GM18498 (cell line): ENCODE measurements around the gene SCAI.
"Not testable (repeated sequence)": the region's sequence is repeated elsewhere in the genome, so short reads cannot be mapped to it uniquely, and the experiment has no call there.

Experiments
- ATAC-seq: cut with Tn5 transposase; IDR thresholded peaks from one replicate; pipeline ENCODE4 v1.9.1; 2021; ENCODE audit warnings: mild to moderate bottlenecking, moderate library complexity; ENCODE audit not compliant: unreplicated experiment

SCAI gene

DNA sequence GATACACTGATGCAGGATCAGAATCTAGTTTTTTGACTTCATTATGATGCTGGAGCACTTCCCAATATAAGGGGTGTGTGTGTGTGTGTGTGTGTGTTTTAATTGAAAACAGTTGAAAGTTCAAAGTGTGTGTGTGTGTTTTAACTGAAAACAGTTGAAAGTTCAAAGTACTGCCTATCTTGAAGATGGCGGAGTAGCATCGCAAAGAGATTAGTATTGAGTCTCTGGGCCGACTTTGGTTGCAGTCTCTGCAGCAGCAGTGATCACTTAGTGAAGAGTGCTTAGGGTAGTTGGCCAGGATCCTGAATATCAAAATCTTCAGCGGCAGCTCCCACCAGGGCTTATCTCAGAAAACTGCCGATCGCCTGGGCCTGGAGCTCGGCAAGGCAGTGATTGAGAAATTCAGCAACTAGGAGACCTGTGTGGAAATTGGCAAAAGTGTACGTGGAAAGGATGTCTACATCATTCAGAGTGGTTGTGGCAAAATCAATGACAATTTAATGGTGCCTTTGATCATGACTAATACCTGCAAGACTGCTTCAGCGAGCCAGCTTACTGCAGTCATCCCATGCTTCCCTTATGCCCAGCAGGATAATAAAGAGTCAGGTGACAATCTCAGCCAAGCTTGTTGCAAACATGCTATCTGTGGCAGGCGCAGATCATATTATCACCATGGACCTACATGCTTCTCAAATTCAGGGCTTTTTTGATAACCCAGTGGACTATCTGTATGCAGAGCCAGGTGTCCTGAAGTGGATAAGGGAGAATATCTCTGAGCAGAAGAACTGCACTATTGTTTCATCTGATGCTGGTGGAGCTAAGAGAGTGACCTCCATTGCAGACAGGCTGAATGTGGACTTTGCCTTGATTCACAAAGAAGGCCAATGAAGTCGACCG, 7.3 kb upstream of the SCAI start:
- ATAC-seq, result no peak

DNA sequence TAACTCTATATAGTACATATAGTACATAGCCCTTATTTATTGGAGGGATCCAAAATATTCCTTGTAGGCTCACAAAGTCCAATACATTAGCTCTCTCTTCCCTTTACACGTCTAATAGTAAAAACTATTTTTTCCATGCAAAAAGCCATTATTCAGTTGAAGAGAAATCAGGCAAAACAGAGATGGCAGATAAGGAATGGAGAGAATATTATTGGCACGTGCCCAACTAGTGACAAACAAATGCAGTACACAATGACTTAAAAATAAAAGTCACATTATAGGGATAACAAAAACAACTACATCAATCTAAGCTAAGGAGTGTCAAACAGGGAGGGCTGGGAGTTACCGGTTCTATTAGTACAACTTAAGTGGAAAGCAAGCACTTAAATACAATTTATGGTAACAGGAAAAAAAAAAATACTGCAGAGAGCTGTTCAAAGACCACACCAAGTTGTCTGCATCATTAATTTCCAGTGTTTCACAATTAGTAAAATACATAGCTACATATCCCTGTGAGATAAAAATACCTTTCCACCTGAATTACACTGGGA, 4.1 kb upstream of the SCAI start:
- no peak for ATAC-seq

DNA sequence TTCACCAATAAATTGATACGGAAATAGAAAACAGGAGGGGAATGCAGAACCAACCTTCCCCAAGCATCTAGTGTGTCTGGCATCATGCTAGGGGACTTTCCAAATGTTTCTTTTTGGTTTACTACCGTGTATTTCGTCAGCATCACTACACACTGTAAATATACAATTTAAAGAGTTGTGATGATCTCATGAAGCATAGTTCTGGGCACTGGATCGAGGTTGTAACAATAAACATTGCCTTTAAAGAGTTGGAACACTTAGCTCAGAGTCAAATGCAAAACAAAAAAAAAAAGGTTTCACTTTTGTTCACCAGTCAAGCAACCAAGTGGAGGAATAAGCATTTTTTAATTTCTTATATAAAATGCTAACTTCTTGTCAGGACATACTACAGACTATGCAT, 2.9 kb upstream of the SCAI start:
- ATAC-seq, result no peak

DNA sequence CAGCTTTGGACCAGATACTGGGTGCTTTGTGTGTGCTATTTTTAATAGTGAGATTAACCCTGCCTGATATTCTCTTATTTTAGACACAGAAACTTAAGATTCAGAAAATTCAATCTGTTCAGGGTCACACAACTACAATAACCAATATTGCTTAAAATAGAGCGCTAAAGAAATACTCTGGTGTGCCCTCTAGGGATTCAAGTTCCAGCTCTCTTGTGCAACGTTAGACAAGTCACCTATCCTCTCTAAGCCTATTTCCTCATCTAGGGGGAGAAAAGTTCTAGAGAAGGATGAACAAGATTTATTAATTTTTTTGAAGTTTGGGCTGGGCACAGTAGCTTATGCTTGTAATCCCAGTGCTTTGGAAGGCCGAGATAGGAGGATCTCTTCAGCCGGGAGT, 2.1 kb upstream of the SCAI start:
- ATAC-seq, result no peak

DNA sequence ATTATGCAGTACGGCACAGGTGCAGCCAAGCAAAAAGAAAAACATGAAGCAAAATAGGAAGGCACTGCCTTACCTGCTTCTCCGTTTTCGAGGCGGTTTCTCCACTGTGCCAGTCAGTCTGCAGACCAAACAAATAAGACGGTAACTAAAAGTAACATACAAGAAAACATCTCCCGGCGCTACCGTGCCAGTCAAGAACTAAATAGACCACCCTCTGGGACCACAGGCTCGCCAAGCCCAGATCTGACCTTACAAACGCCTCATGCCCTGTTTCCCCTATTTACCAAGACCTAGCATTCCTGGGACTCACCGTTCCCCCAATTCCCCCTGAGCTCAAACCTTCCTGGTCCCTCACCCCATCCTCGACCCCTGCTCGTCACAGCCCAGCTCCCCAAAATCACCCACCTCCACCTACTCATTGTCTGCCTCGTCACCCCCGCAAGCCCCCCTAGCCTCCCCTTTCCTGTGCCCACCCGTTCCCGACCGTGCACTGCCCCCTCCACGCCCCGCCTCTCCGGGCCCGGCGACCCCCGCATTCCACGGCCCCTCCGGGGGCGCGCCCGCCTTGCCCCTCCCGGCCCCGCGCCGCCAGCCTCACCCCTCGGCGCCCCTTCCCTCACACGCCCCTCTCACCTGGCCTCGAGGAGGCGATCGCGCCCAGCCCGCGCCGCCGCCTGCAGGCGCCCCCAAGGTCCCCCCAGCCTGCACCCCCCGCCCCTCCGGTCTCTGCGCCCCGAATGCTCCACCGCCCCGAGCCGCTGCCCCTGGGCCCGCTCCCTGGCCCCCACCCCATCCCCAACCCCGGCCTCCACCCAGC, 560 bp downstream of the SCAI start:
- no peak for ATAC-seq

DNA sequence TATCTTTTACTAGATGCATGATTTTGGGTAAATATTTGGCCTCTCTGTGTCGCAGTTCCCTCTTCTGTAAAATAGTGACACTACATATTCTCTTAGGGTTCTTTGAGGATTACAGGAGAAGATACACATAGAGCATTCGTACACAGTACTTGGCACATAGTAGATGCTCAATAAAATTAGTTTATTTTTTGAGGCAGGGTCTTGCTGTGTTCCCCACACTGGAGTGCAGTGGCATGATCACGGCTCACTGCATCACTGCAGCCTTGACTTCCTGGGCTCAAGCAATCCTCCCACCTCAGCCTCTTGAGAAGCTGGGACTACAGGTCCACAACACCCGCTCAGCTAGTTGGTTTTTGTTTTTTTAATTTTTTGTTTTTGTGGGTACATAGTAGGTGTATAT, 1.6 kb downstream of the SCAI start:
- no peak for ATAC-seq

DNA sequence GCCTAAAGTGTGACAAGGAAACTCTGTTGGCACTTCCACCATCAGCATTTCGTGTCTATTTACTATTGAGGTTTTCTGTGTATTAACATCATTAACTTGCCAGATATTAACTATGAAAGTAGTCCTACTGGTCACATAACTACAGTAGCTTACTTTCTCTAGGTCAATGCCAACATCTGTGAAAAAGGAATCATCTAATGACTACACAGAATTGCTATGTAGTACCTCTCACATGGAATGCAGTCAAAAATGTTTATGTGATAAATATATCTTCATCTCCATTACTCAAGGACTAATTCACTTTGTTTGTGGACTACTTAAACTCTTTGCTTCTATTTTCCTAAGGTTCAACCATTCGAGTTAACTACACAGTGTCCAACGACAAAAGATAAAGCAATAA, 2.1 kb downstream of the SCAI start:
- no peak for ATAC-seq

DNA sequence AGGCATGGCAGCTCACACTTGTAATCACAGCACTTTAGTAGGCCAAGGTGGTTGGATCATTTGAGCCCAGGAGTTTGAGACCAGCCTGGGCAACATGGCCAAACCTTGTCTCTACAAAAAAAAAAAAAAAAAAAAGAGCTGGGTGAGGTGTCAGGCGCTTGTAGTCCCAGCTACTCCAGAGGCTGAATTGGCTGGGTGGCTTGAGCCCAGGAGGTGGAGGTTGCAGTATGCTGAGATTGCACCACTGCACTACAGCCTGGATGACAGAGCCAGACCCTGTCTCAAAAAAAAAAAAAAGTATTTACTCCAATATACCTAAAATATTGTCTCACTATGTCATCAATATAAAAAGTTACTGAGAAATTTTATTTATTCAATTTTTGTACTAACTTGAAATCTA, 2.8 kb downstream of the SCAI start:
- ATAC-seq, result no peak

DNA sequence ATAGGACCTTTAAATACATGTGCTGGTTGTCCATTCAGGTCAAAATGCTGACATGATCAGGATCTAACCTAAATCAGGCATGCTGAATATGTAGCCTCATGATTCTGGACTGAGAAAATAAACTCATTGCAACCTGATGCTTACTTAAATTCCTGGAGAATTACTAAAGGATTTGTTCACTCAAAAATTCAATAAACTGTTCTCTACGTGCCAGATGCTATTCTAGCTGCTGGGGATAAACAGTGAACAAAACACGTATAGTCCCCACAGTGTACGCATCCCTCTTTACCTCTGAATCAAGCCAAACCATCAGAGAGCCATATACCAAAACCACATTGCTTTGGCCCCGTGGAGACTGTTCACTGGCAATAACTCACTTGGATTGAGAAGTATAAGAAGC, 6.1 kb downstream of the SCAI start:
- no peak for ATAC-seq

DNA sequence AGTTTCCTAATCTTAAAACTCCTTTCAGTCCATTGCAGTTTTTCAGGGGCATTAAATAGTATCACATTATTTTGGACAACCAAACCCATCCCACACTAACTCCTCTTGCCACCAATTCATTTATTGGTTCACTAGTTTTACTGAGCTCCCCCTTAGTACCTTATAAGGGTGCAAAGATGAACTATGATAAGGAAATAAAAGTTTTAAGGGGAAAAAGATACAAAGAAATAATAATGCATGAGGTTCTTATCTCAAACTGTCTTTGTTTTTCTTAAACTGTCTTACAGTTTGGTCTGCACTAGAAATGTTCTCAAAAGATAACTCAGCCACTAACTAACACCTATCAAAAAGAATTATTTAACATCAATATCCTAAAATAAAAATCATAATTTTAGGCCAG, 8.4 kb downstream of the SCAI start:
- ATAC-seq, result no peak

DNA sequence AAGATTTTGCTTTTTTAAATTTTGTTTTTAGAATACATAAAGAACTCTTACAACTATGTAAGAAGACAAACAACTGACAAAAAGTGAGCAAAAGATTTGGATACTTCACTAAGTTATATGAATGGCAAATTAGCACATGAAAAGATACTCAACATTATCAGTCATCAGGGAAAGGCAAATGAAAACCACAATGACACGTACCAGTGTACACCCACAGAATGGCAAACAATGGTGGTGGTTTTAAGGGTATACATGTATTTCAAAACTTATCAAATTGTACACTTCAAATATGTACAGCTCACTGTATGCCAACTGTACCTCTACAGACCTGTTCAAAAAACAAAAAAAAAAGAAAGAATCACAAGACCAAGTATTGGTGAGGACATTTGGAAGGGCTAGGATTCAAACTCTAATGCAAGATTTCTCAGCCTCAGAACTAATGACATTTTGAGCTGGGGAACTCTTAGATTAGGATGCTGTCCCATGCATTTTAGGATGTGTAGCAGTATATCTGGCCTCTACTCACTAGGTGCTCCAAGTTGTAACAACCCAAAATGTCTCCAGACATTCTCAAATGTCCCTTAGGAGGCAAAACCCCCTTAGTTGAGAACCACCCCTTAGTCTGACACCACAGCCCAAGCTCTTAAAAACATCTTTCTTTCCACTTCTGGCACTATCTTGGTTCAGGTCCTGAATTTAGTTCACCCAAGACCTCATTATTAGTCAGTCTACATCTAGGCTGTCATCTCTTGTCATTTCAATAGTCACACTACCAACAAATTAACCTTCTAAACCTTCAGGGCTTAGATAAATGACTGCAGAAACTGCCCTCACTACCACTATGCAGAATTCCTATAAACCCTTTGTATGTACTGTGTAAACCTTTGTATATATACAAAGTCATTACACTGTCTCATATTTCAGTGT, 9.7 kb downstream of the SCAI start:
- ATAC-seq, result no peak

DNA sequence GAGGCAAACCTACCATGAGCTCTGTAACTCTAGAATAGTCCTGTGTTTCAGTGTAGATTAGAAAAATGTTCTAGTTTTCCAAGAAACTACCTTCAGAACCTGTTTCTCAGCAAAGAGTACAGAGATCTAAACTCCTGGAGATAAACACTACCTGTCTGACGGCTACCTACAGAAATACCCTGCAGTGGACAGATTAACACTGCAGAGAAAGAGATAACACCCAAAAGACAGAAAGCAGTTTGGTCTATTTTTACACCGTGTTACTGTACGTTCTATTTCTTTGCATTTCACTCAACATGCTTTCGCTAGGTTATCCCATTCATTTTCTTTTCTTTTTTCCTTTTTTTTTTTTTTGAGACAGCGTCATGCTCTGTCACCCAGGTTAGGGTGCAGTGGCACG, 11.6 kb downstream of the SCAI start:
- ATAC-seq, result no peak

DNA sequence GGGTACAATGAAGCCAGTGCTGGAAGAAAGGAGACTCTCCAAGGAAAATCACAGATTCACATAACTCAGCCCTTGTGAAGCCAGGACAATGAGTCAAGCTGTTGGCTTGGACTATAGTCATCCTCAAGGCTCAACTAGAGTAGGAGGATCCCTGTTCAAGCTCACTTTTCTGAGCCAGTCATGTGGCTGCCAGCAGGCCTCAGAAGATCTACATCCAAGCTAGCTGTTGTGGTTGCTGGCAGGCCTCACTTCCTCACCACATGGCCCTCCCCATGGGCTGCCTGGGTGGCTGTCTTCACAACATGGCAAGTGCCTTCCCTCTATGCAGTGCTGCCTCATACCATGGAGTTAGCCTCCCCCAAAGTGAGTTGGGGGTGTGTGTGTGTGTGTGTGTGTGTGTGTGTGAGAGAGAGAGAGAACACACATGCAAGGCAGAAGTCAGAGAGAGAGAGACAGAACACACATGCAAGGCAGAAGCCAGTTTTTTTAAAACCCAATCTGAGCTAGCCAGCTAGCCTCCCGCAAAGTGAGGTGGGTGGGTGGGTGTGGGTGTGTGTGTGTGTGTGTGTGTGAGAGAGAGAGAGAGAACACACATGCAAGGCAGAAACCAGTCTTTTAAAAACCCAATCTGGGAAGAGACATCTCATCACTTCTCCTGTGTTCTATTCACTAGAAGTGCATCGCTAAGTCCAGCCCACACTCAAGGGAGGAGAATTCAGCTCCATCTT, 17.1 kb downstream of the SCAI start:
- ATAC-seq, result peak; percentile 97

DNA sequence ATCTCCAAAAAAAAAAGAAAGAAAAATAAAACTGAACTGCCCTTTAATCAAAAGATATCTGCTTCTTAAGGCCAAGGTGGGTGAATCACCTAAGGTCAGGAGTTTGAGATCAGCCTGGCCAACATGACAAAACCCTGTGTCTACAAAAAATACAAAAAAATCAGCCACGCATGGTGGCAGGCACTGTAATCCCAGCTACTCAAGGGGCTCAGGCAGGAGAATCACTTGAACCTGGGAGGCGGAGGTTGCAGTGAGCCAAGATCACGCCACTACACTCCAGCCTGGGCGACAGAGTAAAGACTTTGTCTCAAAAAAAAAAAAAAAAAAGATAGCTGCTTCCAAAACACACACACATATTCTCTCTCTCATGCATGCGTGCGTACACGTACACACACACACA, 17.8 kb downstream of the SCAI start:
- ATAC-seq, result no peak

DNA sequence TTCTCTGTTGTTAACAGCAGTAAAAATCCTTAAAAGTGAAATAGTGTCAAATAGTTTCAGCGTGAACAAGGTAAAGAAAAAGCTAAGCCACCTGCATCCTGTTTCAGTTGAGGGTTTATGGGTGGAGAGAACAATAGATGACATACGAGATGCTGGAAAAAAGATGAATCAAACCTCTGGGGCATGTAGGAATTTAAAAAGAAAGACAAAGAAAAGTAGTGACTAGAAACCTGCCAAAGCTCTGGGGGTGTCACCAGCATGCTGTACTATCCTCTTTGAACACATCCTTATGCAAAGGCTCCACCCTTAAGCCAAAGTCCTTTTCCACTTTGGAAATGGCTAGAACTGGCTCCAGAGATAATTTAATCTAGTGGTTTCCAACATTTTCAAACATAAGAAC, 22.2 kb downstream of the SCAI start:
- no peak for ATAC-seq

DNA sequence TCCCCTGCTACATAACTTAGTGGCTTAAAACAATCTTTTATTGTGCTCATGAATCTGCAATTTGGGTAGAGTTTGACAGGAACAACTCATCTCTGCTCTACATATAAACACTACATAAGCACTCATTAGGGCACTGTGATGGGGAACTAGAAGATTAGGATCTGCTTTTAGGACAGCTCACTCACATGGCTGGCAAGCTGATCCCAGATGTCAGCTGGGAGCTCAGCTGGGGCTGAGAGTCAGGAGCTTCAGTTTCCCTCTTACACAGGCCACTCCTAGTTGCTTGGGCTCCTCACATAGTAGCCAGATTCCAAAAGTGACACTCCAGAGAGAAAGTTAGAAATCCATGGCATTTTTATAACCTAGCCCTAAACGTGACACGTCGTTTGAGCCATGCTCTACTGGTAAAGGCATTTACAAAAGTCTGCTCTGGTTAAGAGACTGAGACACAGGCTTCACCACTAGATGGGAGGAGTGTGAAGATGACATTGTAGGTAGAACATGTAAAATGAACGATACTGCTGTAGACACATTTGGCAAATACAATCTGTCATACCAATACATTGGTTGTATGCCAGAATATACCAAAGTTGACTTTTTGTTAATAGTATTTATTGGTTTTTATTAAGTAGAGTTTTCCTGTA, 23.6 kb downstream of the SCAI start:
- ATAC-seq, result no peak

DNA sequence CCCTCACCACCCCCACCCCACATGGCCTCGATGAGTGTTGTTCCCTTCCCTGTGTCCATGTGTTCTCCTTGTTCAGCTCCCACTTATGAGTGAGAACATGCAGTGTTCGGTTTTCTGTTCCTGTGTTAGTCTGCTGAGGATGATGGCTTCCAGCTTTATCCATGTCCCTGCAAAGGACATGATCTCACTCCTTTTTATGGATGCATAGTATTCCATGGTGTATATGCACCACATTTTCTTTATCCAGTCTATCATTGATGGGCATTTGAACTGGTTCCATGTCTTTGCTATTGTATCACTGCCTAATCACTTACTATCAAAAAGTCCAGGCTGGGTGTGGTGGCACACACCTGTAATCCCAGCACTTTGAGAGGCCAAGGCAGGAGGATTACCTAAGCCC, 24.6 kb downstream of the SCAI start:
- not testable (repeated sequence) for ATAC-seq

DNA sequence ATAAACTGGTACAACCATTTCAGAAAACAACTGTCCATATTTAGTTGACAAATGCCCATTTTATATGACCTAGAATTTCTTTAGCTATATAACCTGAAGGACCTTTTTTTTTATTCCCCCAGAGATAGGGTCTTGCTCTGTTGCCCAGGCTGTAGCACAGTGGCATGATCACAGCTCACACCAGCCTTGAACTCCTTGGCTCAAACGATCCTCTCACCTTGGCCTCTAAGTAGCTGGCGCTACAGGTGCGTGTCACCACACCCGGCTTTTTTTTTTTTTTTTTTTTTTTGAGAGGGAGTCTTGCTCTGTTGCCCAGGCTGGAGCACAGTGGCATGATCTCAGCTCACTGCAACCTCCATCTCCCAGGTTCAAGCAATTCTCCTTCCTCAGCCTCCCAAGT, 28.8 kb downstream of the SCAI start:
- not testable (repeated sequence) for ATAC-seq

DNA sequence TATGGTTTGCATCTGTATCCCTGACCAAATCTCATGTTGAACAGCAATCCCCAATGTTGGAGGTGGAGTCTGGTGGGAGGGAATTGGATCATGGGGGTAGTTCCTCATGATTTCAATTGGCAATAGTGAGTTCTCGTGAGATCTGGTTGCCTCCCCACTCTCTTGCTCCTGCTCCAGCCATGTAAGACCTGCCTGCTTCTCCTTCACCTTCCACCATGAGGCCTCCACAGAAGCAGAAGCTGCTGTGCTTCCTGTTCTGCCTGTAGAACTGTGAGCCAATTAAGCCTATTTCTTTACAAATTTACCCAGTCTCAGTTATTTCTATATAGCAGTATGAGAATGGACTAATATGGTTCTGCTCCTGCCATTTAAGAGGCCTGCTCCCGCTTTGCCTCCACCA, 32.9 kb downstream of the SCAI start:
- ATAC-seq, result no peak

DNA sequence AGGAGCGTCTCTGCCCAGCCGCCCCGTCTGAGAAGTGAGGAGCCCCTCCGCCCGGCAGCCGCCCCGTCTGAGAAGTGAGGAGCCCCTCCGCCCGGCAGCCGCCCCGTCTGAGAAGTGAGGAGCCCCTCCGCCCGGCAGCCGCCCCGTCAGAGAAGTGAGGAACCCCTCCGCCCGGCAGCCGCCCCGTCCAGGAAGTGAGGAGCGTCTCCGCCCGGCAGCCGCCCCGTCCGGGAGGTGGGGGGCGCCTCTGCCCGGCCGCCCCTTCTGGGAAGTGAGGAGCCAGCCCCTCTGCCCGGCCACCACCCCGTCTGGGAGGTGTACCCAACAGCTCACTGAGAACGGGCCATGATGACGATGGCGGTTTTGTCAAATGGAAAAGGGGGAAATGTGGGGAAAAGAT, 34.8 kb downstream of the SCAI start:
- ATAC-seq, result not testable (repeated sequence)
